ENCODE results near the gene PFDN1. TPM values are rescaled to one million over a fixed set of nuclear protein-coding genes. Genes with fewer than 3 reads are reported as not detected.

Gene PFDN1
- total and polyA plus RNA-seq, 2 experiments from 2014 or later: 119 to 256 TPM

GRCh38 chr5:140321796-140322195, 18.9 kb upstream of the PFDN1 start (continued):
- TF ChIP-seq CTCF (conservative IDR thresholded peaks at IDR 0.05; ENCODE audit: low read depth in 2 of 2): no peak
- no peak for TF ChIP-seq REST (IDR thresholded peaks at IDR 0.05; ENCODE audit: unreplicated experiment)
- TF ChIP-seq CREB1 (CRISPR knock-in tag; IDR thresholded peaks at IDR 0.05; ENCODE audit: low read depth): no peak
- TF ChIP-seq STAT1 (IDR thresholded peaks at IDR 0.05; ENCODE audit: unreplicated experiment): no peak
- TF ChIP-seq JUNB (IDR thresholded peaks at IDR 0.05; ENCODE audit: unreplicated experiment): no peak

GRCh38 chr5:140319833-140320232, 16.9 kb upstream of the PFDN1 start:
- 0 out of 2 replicates have a peak, but pooled peaks cover 5% of the 10 kb centered on the region for H3K9me2 ChIP-seq (ENCODE audit: insufficient read depth)
- H3K4me1 ChIP-seq (ENCODE audit: insufficient read depth): no peaks in the 10 kb centered on the region
- H2AFZ ChIP-seq: no peak overlapping the region
- no peaks in the 10 kb centered on the region for H3K79me2 ChIP-seq (replicated peaks; ENCODE audit: insufficient read depth)
- H3F3A ChIP-seq (replicated peaks; ENCODE audit: low read depth): no peaks in the 10 kb centered on the region
- H3K27me3 ChIP-seq (ENCODE audit: insufficient read depth): no peaks in the 10 kb centered on the region
- Mint-ChIP-seq H3K36me3 (ENCODE audit: low read depth) (no peaks in the 10 kb centered on the region), H3K4me1 (no peaks in the 10 kb centered on the region), H3K9me3 (no peaks in the 10 kb centered on the region), H3K27me3 (ENCODE audit: insufficient read depth, low read depth, poor library complexity) (no peaks in the 10 kb centered on the region), H3K4me3 (no peak overlapping the region), H3K27ac (no peak overlapping the region)
- H3K27ac ChIP-seq (ENCODE audit: low read depth): no peak overlapping the region
- DNase-seq (ENCODE audit: low spot score): no peak
- ATAC-seq: no peak
- H4K20me1 ChIP-seq (replicated peaks; ENCODE audit: insufficient read depth): no peaks in the 10 kb centered on the region
- H3K36me3 ChIP-seq (ENCODE audit: insufficient read depth): no peaks in the 10 kb centered on the region
- no peak overlapping the region for H3K4me2 ChIP-seq
- H3K4me3 ChIP-seq: no peak overlapping the region
- TF ChIP-seq CTCF (conservative IDR thresholded peaks at IDR 0.05; ENCODE audit: low read depth in 2 of 2) (no peak), REST (IDR thresholded peaks at IDR 0.05; ENCODE audit: unreplicated experiment) (no peak), EZH2 (IDR thresholded peaks at IDR 0.05; ENCODE audit: low read depth, unreplicated experiment) (no peak), ETS1 (IDR thresholded peaks at IDR 0.05) (no peak), EZH2phosphoT487 (IDR thresholded peaks at IDR 0.05; ENCODE audit: unreplicated experiment) (no peak), CREB1 (CRISPR knock-in tag; IDR thresholded peaks at IDR 0.05; ENCODE audit: low read depth) (no peak), ZNF114 (CRISPR knock-in tag; IDR thresholded peaks at IDR 0.05) (no peak)

All from GM23338 (cell line).